Neural progenitor cell (in vitro differentiated cells): ENCODE measurements around the gene CAP2.

Source experiments
- EZH2 ChIP-seq: fragments of 200-600 bp; sonication (generic); IDR thresholded peaks from 2 replicates; pipeline ENCODE4 v1.6.1; 2017; ENCODE audit warnings: antibody characterized with exemption, mild to moderate bottlenecking, moderate library complexity
- EZH2phosphoT487 ChIP-seq: fragments of 200-600 bp; sonication (generic); IDR thresholded peaks from 2 replicates; pipeline ENCODE4 v1.6.1; 2017; ENCODE audit warnings: antibody characterized with exemption
- TF ChIP-seq, protein P1 (sequence below): fragments of 200-600 bp; sonication (generic); IDR thresholded peaks from 2 replicates; pipeline ENCODE4 v1.5.1; 2017; ENCODE audit warnings: antibody characterized with exemption, mild to moderate bottlenecking

DNA sequence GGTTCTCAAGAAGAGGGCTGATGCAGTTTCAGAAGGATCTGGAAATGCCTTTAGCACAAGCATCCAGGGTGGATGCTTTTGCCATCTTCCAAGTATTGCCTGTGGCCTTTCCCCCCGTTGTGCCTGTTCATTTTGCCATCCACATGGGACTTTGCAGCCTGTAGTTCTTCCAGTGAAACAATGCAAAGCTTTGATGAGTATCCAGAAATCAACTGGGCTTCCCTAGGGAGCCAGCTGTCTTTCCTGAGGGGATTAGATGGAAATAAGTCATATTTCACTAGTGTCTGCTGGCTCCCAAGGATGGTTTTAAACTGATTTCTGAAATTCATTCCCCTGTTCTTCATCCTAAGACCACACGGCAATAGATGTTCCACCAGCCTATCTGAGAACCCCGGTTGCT is 63.3 kb downstream of the CAP2 start:
- TF ChIP-seq, protein P1, sequence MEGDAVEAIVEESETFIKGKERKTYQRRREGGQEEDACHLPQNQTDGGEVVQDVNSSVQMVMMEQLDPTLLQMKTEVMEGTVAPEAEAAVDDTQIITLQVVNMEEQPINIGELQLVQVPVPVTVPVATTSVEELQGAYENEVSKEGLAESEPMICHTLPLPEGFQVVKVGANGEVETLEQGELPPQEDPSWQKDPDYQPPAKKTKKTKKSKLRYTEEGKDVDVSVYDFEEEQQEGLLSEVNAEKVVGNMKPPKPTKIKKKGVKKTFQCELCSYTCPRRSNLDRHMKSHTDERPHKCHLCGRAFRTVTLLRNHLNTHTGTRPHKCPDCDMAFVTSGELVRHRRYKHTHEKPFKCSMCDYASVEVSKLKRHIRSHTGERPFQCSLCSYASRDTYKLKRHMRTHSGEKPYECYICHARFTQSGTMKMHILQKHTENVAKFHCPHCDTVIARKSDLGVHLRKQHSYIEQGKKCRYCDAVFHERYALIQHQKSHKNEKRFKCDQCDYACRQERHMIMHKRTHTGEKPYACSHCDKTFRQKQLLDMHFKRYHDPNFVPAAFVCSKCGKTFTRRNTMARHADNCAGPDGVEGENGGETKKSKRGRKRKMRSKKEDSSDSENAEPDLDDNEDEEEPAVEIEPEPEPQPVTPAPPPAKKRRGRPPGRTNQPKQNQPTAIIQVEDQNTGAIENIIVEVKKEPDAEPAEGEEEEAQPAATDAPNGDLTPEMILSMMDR: no peak
- no peak for TF ChIP-seq EZH2
- no peak for TF ChIP-seq EZH2phosphoT487
